ENCODE data around the gene SEMA5A.

SEMA5A gene

DNA sequence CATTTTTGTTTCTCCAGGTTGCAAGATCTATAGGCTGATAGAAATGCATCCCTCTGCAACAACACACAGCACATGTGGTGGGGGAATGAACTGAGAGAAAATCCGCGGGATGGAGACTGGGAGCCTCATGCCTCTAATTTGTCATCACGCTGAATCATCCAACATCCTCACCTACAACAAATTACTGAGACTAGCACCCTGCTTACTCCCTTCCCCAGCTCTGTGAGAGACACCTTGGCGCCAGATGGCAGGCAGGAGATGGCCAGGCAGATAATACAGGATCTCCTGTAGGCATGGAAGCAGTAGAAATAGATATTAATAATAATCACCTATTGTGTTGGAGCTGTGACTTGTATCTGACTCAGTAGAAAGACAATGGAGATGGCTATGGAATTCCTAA lies 276.9 kb downstream of the SEMA5A start:
- ATAC-seq (no peak), DNase-seq (no peak)

DNA sequence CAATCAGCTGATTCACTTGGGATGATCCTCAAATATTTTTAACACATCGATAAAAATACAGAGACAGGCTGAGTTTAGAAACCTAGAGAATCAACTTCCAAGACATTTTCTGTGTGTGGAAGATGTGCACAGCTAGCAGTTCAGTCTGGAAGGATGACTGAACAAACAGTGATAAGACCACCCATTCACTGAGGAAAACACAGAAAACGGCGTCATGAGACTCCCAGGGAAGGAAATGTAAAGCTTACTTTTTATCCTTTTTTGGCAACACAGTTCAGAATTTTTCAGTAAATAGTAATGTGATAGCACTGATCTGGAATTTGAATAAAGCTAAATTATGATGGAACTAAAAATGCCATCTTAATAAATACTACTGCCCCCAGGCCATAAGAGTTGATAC lies 277.6 kb downstream of the SEMA5A start:
- ATAC-seq (no peak), DNase-seq (no peak)

DNA sequence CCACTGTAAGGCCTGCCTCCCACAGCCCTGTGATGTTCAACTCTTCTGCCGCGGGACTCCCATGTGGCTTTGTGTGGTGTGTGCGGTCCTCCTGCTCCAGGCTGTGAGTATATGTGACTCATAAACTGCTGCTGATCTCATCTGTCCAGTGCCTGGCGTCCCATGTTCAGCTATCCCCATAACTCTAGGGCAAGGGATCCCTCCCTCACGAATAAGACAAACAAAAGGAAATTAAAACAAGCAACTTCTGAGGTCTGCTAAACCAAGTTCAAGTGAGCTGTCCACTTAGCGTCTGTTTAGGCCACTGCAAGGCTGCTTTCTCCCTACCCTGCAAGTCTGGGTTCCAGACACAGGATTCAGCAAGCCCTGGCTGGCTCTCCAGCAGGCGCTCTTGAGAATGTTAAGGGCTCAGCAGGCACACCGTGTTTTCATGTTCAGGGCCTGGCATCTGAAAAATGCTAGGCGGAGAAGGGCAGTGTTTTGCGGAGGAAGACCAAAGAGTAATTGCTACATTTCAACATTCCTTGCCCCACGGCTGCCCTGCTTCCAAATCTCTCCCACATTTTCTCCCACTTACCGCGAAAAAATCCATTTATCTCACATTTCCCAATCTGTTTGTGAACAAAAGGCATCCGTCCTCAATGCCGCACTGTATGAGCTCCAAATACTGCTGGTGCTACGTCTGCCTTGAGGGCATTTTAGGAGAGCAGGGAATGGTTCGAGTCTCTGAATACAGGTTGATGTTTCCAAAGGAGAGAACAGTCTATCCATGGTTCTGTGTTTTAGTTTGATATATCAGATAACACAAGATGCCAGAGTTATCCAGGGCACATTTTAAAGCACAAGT lies 280.2 kb downstream of the SEMA5A start:
- DNase-seq (no peak), ATAC-seq (no peak)

DNA sequence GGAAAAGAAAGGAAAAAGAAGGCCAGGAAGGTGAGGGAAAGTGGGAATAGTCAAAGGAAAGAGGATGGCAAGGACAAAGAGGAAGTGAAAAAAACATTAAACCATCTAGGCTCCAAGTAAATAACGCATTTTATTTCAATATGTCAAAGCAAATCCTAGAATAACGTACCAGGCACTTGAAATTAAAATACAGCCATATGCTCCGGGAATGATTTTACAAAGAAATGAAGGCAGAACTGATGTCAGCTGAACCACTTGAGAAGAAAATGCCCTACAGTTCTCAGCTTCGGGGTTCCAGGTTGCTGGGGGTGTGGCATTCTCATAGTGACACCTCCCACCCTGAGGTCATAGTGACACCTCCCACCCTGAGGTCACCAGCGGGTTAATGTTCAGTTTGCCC lies 281.6 kb downstream of the SEMA5A start:
- DNase-seq (no peak), ATAC-seq (no peak)

DNA sequence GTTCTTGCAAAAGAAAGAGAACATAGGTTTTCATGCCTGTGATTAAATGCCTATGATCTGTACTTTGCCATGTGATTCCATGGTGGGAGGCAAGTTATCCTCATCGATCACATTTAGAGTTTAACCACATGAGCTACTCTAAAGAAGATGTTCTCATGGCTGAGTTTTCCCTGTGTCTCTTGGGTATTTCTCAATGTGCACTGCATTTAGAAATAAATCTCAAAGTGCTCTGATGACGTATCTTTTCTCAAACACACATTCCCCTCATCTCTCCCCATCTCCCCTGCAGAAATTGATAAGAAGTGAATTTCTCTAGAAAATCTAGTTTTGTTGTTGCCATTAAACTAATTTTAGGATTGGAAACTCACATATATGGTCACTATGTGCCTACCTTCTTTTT lies 282.2 kb downstream of the SEMA5A start:
- DNase-seq: no peak
- no peak for ATAC-seq

DNA sequence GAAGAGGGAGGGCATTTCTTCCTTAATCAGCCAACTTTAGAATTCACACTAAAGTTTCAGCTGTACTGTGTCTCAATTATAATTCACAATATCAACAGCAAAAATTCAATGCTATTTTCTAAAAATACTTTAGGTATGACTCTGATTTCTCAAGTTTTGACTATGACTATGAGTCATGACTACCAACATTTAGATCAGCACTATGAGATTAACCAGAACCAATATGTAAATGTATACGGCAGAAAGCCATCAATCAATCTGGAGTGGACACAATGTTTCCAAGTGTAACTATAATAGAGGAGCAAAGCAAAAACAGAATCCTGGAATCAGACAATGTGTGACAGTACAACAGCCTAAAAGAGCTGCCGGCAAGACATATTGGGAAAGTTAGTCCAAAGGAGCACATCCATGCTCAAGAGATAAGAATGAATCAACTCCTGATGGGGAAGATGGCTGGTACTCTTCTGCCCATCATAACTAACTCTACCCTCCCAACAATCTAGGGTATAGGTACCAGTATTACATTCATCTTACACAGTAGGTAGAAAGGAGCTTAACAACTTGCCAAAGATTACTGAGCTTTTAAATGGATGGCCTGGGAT lies 294.4 kb downstream of the SEMA5A start:
- ATAC-seq (no peak), DNase-seq (no peak)

DNA sequence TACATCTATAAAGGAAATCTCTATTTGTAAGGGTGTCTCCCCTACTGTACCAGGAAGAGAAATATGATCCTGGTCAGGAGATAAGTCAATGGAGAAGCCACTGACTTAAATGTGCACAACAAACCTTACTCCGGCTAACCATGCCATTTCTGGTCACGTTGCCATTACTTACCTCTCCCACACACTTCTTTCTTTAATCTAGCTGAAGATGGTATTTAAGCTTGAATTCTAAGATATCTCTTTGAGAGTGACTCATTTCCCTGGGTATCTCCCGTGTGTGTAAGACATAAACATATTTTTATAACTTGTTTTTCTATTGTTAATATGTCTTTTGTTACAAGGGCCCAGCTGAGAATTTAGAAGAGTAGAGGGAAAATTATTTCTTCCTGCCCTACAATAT lies 296.6 kb downstream of the SEMA5A start:
- no peak for DNase-seq
- no peak for ATAC-seq

DNA sequence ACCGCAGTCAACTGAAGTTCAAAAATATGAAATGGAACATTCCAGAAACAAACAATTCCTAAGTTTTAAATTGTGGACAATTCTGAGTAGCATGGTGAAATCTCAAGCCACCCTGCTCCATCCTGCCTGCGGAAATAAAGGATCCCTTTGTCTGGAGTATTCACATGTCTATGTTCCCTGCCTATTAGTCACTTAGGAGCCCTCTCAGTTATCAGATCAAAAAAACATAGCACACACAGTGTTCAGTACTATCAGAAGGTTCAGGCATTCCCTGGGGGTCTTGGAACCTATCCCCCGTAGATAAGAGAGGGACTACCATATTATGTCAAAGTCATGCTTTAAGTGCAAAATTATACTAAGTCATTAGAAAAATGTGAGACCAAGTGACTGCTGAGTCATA lies 300.8 kb downstream of the SEMA5A start:
- ATAC-seq (no peak), DNase-seq (no peak)

DNA sequence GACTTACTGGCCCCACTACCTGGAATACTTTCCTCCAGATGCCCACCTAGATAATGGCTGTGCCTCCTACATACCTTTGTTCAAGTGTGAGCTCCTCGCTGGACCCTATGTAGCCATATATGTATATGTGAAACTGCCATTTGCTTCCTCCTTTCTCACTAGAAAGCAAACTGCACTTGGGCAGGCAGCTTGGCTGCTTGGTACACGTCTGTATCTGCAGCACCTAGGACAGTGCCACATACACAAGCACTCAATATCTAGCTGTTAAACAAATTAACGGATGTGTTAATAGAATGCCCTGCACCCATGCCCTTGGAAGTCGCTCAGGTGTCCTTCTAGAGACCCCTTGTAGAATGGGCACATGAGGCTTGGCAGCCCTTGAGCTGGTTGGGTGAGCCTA lies 301.5 kb downstream of the SEMA5A start:
- no peak for DNase-seq
- no peak for ATAC-seq

DNA sequence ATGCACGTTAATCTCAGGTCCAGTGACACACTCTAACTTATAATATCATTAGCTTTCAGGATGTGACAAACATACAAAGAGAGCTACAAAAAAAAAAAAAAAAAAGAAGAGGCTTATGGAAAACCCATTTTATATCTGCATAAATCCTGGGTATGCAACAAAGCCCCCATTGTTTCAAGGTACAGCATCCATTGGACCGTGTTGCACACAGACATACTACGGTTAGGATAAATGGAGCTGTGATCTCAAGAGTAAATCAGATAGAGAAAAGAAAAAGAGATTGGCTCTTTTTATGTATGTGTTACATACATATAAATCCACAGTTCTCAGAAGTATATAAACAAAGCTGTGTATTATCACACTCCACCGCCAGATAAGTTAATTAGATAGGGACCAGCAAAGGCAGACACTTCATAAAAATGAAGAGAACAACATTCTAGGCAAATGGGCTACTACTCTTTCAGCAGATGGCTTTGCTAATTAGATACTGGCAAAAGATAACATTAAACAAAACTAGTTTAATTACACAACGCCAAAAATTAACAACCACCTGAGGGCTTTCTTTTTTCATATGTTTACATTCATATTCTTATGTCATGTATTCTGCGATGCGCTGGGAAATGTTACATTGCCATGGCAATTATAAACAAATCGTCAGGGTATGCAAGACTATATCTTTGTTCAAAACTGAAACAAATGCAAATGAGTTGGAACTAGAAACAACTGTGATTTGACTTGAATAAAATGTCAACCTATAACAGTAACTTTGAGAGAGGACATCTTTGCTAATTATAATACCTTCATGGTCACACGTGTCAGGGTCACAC lies 304.2 kb downstream of the SEMA5A start:
- no peak for DNase-seq
- no peak for ATAC-seq

DNA sequence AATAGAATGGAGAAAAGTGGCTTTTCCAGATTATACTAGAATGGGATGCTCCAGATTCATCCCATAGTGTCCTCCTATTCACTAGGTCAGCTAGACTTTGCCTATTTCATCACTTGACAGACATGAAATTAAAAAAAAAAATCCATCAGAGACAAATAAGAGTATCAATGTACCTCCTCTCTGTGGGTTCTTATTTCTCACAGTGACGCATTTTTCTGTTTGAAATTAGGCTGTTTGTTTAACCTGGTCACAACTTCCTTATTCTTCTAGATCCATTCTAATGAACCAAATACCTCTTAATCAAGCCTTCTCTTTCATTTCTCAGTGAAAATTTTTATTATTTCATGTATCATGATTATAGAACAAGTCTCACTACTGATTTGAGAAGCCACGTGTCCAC lies 305.4 kb downstream of the SEMA5A start:
- ATAC-seq (no peak), DNase-seq (no peak)

DNA sequence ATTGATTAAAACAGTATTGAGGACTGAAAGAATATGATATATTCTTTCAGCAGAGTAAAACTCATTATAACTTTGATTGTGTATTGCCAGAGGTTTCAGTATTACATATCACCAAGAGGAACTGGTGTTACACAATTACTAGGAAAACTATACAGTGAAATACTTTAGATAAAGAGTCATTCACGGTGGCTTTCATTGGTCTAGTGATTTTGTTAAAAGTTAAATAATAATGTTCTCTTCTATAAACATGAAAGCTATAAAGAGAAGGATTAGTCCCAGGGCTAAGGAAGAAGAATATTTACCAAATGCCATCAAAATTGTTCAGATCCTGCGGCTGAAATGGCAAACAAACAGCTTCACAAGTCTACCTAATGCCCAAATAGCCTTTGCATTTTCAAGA lies 306.2 kb downstream of the SEMA5A start:
- ATAC-seq (no peak), DNase-seq (no peak)

DNA sequence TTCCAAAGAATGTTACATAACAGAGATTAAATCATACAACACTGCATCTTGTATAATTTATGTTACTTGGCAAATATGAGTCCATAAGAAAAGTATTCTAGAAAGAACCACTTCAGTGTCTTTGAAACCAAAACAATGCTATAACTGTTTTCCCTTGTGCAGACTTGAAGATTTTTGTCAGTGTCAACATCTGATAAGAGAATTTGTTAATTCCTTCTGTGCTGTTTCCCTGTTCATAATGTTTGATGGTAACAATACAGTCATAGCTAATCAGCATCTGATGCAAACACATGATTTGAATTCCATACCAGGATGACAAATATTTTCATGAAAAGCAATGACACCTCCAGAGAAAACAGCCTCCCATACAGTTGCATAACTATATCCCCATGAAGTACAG lies 306.8 kb downstream of the SEMA5A start:
- no peak for DNase-seq
- ATAC-seq: no peak

DNA sequence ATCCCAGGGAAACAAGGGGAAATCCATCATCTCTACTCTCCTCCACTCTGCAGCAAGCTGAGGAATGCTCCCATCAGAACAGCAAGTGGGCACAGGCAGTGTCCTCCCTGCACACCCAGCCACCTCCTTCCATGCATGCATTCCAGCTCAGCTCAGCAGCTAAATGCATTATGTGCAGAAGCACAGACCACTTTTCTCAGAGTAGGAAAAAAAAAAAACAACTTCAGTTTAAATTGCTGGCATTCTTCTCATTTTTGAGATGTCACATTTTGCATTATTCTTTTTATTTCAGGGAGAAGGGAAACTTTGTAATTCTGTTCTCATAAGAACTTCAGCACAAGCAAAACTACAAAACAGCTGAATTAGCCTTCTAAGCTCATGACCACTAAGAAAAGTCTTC lies 312.2 kb downstream of the SEMA5A start:
- DNase-seq: no peak
- ATAC-seq: no peak

DNA sequence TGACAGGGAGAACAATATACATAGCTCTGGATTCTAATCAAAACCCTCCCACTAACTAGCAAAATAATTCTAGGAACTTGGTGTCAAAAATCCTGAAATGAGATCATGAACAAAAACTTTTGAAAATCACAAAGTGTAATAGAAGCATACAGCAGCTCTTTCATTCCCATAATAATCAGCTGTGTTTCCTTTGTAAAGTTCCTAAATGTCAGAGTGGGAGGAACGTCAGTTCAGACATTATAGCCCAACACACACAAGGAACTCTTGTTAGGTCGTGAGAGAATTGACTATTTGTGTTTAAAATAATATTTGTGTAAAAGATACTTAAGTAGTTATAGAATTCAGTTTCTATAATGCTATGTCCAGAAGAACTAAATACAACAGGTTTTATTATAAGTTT lies 312.8 kb downstream of the SEMA5A start:
- ATAC-seq (no peak), DNase-seq (no peak)

DNA sequence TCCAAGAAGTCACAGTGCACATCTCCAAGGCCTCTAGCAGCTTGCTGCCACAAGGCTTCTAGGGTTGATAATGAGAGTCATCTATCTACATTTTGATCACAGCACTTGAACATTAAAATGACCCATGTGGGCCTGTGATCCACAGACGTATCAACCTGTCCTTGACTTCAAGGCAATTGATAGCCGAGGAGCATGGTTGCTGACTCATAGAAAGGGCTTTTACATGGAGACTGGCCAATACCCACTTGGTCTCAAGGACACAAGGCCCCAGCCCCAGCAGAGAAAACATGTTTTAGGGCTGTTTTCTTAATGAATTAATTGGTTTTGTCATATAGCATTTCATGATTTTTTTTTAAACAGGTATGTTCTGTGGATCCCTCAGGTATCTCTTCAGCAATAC lies 314.0 kb downstream of the SEMA5A start:
- no peak for ATAC-seq
- DNase-seq: no peak

DNA sequence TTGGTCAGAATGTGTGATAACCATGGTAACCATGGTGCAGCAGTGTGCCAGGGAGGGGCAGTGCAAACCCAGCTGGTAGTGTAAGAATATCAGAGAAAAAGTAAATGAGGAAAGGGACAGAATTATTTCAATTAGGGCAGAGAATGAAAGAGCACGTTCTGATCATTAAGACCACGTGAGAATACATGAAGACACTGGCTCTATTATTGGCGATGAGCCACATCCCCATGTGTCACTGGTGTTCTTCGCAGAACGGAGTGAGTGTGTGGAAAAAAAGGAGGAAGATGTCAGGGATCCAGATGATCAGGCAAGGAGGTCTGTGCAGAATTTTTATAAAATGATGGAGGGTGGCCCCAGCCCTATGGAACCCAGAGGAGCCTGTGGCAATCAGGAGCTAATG lies 315.5 kb downstream of the SEMA5A start:
- ATAC-seq (no peak), DNase-seq (no peak)

DNA sequence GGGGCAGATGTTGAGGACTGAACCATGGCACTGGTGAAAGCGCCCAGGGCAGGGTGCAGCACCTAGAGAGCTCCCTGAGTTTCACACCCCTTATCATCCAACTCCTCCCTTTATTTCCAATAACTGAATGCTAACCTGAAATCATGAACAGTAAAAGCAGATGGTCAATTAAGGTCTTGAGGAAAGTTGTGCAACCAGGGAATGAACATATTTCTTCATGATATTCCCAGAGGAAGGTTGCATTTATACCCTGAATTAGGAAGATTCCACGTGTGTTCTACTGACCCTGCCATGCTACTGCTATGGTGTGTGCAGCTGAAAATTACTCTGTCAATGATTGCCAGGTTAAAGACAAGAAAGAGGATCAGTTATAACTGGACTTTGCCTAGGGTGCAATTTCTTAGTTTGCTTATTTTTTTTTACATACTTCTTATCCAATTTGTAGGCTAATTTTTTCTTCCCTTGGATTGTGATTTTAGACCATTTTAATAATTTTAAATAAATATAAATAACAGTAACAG lies 319.8 kb downstream of the SEMA5A start:
- ATAC-seq (no peak), DNase-seq (no peak)

DNA sequence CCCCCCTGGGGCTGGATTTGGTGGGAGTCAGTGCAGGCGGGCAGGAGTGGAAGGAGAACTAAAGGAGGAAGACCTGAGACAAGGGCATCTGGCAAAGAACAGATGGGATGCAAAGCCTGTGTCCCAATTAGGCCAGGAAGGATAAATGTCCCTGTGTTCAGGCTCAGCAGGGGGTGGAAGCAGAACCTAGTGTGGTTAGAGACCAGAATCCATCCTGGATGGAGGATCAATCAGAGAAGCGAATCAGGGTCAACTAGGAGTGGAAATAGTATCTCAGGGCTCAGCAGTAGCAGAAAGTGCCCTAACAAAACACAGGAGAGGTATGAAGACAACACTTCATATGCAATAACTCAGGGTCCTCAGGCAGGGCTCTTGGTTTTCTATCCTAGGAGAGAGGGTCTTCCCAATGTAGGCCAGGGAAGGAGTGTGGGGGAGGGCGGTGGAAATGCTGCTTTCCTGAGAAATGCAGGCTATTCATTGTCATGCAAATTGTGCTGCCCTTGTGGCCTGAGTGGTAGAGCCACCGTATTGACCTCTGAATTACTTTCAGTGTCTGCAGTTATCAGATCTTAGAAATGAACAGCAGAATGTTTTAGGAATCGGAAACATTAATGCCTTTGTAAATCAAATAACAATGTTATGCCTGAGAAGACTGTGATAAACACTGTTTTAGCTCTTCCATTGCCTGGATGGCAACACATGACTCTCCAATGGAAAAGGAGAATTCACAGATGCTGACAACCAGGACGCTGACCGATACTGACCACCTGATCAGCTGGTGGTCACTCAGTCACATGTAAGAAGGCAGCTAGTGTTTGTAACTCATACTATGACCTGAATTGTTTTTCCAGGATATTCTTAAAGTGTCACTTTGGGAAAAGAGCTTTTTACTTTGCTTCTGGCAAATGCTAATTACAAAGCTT lies 323.6 kb downstream of the SEMA5A start:
- no peak for ATAC-seq
- no peak for DNase-seq

DNA sequence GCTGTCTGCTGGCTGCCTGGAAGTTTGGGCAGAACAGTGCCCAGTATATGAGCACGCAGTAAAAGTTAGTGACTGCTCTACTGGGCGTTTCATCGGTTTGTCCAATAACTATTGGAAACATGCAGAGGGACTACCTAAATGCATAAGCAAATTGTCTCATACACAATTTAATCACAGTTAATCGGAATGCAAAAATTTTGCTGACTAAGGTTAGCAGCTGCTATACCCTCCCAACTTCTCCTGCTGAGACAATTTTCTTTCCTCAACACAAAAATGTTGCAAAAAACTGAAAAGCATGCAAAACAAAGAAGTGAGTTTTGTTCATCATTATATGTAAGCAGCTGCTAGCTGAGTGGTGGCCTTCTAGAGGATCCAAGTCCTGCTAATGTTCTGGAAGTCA lies 327.5 kb downstream of the SEMA5A start:
- no peak for DNase-seq
- ATAC-seq: no peak

DNA sequence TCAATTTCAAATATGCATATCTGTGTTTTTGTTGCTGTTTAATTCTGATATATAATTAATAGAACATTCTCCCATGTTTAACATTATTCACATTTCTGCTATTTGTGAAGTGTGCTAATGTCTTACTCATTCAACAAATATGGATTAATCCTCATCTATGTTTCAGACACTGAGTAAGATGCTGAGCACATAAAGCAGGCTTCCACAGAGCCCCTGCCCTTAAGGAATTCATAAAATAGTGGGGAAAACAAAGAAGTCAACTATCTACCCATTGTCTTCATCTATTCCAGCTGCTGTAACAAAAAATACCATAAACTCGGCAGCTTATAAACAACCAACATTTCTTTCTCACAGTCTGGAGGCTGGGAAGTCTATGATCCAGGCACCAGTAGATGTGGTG lies 333.3 kb downstream of the SEMA5A start:
- no peak for DNase-seq
- no peak for ATAC-seq
